Measurements from ENCODE around the gene DAB1. TPM values are rescaled to one million over a fixed set of nuclear protein-coding genes. Genes with fewer than 3 reads are reported as not detected.
A peak's percentile ranks its signal among the peaks of the same experiment; 100 is the strongest.

Gene DAB1
- total RNA-seq, 1 donor from 2014 or later, result 0.25 TPM

DNA sequence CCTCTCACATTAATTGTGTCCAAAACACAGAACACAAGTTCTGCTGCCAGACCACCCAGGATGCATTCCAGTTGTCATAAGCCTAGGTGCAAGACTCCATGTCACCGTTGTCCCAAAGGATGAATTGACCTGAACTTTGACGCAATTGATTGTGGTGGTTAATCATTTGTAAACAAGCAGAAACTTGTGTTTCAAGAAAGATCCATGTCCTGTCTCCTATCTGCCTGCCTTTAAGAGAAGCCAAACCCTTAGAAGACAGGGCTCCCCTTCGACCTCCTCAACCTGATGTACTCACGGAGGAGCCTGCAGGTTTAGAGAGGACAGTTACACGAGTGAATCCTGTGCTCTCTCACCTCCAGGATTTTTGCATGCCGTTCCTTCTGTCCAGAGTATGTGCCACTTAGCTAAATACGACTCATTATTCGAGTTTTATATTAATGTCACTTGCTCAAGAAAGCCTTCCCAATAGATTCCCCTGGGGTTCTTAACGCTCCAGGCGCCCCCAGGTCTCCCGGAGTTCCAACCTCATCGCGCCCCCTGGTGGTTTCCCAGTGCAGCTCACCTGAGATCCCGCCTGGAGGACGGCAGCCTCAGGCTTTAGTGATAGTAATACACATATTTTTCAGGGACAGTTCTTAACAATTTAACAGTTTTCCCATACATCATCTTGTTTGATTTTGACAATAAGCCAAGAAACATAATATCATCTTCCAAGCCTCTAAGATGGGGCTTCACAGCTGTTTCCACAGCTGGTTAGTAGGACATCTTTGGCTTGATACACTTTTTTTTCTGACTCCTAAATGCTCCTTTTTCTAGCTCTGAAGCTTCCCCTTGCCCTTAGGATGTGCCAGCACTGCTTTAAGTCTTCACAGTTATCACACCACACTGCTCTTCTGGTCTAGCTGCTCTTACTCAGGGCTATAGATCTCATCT lies 455.7 kb downstream of the DAB1 start:
- peak; percentile 52 for TF ChIP-seq CTCF (IDR thresholded peaks at IDR 0.05; ENCODE audit: insufficient read depth, low read length, poor library complexity, severe bottlenecking)
- no peak for DNase-seq (ENCODE audit: low read depth)
- no peaks in the 10 kb centered on the region for H3K27me3 ChIP-seq (ENCODE audit: control insufficient read depth, insufficient read depth, low read length)
- no peak overlapping the region for H3K4me3 ChIP-seq (ENCODE audit: low read depth, low read length)
- no peaks in the 10 kb centered on the region for H3K36me3 ChIP-seq (ENCODE audit: control insufficient read depth, insufficient read depth, low read length)

DNA sequence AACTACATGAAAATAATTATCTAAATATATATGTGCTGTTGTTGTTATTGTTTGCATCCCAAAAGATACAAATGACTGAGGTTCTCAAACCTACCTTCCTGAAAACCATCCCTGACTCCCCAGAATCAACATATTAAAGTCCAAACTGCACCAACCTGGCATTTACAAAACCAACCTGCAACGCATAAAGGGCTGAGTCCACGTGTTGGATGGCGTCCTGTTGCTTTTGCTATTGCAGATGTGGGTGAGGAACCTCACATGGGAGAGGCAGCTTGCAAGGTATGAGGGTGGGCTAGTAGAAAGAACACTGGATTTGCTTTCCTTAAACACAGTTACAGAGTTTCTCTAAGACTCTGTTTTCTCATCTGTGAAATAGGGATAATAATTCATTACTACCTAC lies 456.5 kb downstream of the DAB1 start:
- no peaks in the 10 kb centered on the region for H3K36me3 ChIP-seq (ENCODE audit: control insufficient read depth, insufficient read depth, low read length)
- no peaks in the 10 kb centered on the region for H3K27me3 ChIP-seq (ENCODE audit: control insufficient read depth, insufficient read depth, low read length)
- no peak for TF ChIP-seq CTCF (IDR thresholded peaks at IDR 0.05; ENCODE audit: insufficient read depth, low read length, poor library complexity, severe bottlenecking)
- DNase-seq (ENCODE audit: low read depth), result no peak
- no peak overlapping the region for H3K4me3 ChIP-seq (ENCODE audit: low read depth, low read length)

- DNase-seq (ENCODE audit: low read depth), result no peak
- H3K4me3 ChIP-seq (ENCODE audit: low read depth, low read length), result no peak overlapping the region
- no peaks in the 10 kb centered on the region for H3K36me3 ChIP-seq (ENCODE audit: control insufficient read depth, insufficient read depth, low read length)
- no peak for TF ChIP-seq CTCF (IDR thresholded peaks at IDR 0.05; ENCODE audit: insufficient read depth, low read length, poor library complexity, severe bottlenecking)
- H3K27me3 ChIP-seq (ENCODE audit: control insufficient read depth, insufficient read depth, low read length), result no peaks in the 10 kb centered on the region
Observed at GRCh38 chr1:56966698-56966999, 457.2 kb downstream of the DAB1 start.

- no peak for TF ChIP-seq CTCF (IDR thresholded peaks at IDR 0.05; ENCODE audit: insufficient read depth, low read length, poor library complexity, severe bottlenecking)
- no peak within 1 kb of the TSS for H3K4me3 ChIP-seq (ENCODE audit: low read depth, low read length)
- DNase-seq (ENCODE audit: low read depth), result no peak
- no peaks in the 10 kb centered on the region for H3K27me3 ChIP-seq (ENCODE audit: control insufficient read depth, insufficient read depth, low read length)
- H3K36me3 ChIP-seq (ENCODE audit: control insufficient read depth, insufficient read depth, low read length), result no peaks in the 10 kb centered on the region
Observed at GRCh38 chr1:56965916-56966697, 457.8 kb downstream of the DAB1 start, which contains the start of gene C8B. Gene C8B (minus strand): TSS chr1:56966015. CDS start chr1:56965948, 67 bp downstream.

- no peak for DNase-seq (ENCODE audit: low read depth)
Observed at GRCh38 chr1:56965191-56965590, 458.7 kb downstream of the DAB1 start.

More at GRCh38 chr1:56965191-56965590, 458.7 kb downstream of the DAB1 start:
- H3K36me3 ChIP-seq (ENCODE audit: control insufficient read depth, insufficient read depth, low read length), result no peaks in the 10 kb centered on the region
- no peak for TF ChIP-seq CTCF (IDR thresholded peaks at IDR 0.05; ENCODE audit: insufficient read depth, low read length, poor library complexity, severe bottlenecking)
- H3K4me3 ChIP-seq (ENCODE audit: low read depth, low read length), result no peak overlapping the region
- no peaks in the 10 kb centered on the region for H3K27me3 ChIP-seq (ENCODE audit: control insufficient read depth, insufficient read depth, low read length)

Measured in kidney epithelial cell (primary cell).